Hematopoietic multipotent progenitor cell treated with erythropoietin and hydrocortisone succinate and interleukin-3 and kit ligand, for 8 days (in vitro differentiated cells): Measurements from ENCODE around the gene KCNIP4.

Experiments used
- DNase-seq: peaks from one replicate; pipeline ENCODE4 v3.0.0-alpha.2; 2015

Gene KCNIP4

DNA sequence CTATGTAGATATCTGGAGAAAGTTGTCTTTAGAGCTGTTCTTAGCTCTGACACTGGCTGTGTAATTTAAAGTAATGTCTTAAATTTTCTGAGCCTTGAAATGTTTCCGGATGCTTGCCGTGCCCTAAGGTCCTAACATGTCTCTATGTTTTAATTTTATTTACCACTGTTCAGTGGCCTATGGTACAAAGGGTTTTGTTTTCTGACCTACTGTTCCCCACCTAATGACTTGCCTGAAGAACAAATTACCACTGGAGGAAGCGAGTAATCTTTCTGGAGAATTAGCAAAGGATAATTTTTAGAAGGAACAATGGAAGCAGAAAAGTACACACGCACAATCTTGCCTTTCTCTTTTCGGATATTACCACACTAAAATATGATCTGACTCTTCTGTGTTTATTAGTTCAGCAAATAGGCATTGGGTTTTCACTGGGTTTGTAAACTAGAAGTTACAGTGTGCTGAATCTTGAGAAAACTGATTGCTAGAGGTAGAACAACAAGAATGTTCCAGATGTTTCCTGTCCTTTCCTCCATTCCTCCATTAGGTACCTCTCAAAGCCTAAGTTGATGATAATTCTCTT lies 812.4 kb downstream of the KCNIP4 start:
- DNase-seq, result no peak

DNA sequence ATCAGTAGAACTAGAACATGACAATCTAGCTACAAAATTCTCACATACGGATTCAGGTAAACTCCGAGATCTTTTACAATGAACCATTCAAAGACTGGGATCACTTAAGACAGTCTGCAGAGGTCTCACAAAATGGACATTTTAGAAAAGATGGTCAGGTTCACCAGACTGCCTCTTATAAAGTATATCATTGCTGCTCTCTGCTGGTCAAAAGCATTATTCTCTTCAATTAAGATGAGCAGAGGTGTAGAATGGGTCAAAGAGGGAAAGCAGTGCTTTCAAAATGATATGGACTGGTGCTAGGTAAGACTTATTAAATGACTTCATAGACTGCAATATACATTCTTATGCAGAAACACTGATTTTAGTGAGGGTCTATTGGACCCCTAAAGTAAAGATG lies 813.6 kb downstream of the KCNIP4 start:
- no peak for DNase-seq

- no peak for DNase-seq
Measured at GRCh38 chr4:21130606-21131005, 818.0 kb downstream of the KCNIP4 start.

DNA sequence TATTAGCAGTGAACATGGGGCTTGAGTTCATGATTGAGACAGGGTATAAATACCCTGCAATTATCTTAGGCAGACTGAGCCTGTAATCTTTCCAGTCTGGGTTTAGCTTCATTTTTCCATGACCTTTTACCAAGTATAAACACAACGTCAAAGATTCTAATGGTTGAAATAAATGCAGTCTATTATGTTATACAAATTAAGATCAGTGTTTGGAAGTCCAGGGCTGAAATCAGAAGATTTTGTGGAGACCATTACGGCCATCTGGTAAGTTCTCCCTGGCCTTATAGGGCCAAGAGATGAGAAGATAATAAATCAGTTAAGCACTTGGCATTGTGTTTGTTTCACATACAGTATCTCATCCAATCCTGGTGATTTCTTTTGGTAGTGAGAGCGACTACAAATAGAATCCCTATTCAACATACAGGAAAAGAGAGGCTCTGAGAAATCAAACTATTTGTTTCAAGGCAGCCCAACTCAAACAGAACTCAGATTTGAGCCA lies 822.5 kb downstream of the KCNIP4 start:
- no peak for DNase-seq

DNA sequence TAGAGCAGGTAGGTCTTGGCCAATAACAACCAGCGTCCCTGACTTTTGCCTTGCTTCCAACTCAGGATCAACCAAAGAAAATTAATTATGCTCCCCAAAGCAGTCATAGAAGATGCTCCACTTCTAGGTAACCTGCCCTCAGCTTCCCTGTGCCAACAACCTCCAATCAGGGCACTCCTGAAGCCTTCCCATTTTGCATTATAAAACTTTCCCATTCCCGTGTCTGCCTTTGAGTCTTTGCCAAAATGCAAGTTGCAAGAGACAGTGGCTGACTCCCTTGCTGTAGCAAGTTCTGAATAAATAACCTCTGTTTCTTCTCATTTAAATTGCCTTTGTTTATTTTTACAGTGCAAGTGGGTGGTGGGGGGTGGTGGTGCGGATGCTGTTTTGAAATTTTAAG lies 830.3 kb downstream of the KCNIP4 start:
- no peak for DNase-seq

DNA sequence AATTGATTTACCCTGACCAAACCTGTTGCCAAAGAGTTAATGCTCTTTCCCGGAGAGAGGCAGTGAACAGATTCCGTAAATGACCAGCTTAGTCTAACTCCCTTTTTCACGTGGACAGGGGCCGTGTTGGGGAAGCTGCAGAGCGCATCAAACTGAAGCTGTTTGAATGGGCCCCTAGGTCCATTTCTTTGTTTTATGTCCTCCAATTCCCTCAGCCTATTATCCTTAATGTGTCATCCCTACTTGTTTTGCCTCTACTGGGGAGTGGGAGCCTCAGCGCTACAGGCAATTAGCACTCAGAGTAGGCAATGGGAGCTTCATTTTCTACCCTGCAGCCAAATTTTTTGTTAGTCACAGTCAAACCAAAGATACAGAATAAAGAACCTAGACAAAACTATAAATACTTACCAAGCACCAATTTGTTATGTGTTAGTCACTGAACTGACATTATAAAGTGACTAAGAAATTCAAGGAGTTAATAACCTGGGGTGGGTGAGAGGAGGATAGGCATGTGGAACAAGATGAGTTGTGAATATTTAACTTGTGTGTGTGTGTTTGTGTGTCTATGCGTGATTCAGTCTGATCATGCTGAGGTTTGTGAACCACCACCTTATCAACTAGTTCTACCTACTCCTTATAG lies 830.9 kb downstream of the KCNIP4 start:
- DNase-seq, result no peak

DNA sequence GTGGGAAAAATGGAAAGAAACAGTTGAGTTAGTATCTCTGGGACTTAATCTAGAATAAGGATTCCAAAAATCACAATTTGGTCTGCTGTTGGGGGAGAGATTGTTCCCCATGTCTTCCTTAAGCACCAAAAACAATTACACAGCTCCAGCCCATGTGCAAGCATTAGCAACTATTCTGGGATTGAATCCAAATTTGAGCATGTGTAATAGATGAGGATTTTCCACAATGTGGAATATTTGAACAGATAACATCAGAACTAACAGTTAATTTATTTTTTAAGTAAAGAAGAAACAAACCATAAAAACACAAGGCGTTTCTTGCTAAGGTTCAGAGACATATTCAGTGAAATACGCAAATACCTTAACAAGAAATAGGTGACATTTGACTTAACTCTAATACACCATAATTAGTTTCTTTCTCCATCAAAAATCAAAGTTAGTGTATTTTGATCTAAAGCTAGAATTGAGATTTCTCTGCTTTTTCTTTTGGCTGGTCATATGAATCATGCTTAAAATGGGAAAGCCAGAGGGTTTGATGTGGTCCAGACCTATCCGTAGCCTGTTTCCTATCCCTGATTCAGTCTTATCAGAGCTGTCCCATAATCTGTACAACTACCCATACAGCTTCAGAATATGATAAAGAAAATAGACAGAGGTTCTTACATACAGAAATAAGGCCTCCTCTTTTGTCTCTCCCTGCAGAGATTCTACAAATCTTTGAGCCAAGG lies 834.9 kb downstream of the KCNIP4 start:
- no peak for DNase-seq

- no peak for DNase-seq
Measured at GRCh38 chr4:21102667-21103066, 845.9 kb downstream of the KCNIP4 start.

DNA sequence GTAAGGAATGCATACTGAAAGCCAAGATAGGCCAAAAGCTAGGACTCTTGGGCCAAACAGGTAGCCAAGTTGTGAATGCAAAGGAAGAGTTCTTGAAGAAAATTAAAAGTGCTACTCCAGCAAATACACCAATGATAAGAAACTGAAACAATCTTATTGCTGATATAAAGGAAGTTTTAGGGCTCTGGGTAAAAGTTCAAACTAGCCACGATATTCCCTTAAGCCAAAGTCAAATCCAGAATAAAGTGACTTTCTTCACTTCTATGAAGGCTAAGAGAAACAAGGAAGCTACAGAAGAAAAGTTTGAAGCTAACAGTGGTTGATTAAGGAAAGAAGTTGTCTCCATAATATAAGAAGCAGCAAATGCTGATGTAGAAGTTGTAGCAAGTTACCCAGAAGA lies 850.7 kb downstream of the KCNIP4 start:
- DNase-seq, result no peak

DNA sequence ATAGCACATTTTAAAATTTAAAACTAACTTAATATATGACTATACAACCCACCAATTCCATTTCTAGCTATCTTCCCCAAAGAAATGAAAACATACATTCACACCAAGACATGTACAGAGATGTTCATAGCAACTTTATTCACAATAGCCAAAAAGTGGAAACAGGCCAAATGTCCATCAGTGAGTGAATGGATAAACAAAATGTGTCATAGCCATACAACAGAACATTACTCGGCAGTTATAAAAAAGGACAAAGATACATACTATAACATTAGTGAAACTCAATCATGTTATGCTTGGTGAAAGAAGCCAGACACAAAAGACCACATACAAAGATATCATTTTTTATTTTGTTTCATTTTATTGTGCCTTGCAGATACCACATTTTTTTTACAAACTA lies 851.5 kb downstream of the KCNIP4 start:
- DNase-seq, result no peak

- DNase-seq, result no peak
Measured at GRCh38 chr4:21092531-21092930, 856.0 kb downstream of the KCNIP4 start.

DNA sequence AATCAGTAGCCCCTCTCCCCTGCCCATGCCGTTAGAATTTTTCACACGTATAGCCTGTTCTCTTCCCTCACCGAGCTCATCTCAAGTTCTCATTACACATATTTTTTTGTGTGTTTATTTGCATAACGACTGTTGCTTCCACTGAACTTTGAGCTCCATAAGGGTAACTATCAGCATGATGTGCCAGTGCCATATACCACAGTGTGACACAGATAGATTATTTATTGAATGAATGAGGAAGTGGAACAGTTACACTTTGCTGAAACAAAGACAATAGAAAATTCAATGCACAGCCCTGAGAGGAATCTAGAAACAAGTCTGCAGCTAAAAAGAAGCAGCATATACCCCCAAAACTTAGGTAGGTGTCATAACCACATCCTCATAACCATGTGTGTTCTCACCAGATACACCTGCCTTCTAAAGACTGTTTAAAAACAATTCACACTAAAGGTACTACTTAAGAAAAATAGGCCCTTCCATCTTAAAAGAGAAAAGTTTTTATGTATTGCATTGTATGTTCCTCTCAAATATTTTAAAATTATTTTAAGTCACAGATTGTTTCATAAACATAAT lies 858.4 kb downstream of the KCNIP4 start:
- no peak for DNase-seq

- no peak for DNase-seq
Measured at GRCh38 chr4:21083413-21083812, 865.2 kb downstream of the KCNIP4 start.

- DNase-seq, result no peak
Measured at GRCh38 chr4:21077967-21078366, 870.6 kb downstream of the KCNIP4 start.

DNA sequence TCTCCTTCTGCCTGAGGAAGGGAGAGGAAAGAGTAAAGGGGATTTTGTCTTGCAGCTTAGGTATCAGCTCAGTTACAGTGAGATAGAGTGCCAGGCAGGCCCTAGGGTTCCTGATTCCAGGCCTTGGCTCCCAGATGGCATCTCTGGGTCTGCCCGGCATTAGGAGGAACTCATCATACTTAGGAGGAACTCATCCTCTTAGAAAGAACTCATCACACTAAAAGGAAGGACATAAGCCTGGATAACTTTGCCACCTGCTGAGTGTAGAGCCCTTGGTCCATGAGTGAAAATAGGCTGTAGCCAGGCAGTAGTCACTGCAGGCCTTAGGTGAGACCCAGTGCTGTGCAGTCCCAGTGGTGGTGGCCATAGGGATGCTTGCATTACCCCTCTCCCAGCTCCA lies 881.2 kb downstream of the KCNIP4 start:
- no peak for DNase-seq

GRCh38 chr4:21061902-21062301 lies 886.7 kb downstream of the KCNIP4 start:
- no peak for DNase-seq

DNA sequence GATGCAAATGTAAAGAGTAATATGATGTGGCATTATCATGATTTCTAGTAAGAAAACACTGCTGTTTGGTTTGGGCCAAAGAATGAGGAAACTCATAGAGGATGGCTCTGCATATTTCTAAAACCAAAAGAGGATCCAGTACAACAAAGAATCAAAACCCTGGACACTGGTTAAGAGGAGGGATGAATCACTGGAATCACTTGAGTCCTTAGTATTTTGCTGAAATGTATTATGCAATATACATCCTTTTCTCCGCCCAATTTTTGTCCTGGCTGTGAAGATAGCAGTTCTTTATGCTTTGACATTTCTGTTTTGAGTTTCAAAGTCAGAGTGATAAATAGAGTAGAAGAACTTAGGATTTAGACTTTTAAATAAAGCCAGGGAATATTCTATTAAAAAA lies 902.4 kb downstream of the KCNIP4 start:
- no peak for DNase-seq

DNA sequence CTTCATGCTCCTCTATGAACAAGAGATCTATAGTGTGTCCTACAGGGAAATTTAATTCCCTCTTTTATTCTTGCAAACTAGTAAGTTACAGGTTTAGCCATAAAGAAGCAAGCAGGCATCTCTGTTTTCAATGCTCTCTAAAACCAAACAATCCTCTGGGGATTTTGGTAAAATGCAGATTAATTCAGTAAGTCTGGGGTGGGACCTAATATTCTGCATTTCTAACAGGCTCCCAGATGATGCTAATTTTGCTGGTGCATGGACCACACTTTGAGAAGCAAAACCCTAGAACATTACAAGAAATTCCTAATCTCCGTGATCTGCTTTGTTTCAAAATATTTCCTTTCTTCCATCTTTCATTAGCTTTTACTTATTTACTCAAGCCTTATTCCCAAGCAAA lies 903.5 kb downstream of the KCNIP4 start:
- no peak for DNase-seq

- DNase-seq, result no peak
Measured at GRCh38 chr4:21041708-21042107, 906.9 kb downstream of the KCNIP4 start.

DNA sequence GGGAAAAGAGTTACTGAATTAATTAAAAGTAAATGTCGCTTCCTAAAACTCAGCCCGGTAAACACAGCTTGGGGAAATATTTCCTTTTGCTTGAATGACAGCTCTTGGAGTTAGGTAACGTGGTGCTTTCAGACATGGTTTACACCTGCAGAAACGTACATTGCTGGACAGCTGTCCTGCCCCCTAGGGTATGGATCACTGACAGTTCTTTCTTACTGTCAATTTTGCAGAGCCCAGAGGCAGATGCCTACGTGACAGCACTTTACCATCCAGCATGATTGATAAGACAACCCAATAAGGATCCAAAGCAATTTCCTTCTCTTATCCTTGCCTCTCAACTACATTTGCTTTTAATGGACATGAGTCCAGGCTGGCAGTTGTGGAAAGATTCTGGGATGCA lies 913.8 kb downstream of the KCNIP4 start:
- no peak for DNase-seq

GRCh38 chr4:21032089-21032645 lies 916.4 kb downstream of the KCNIP4 start:
- no peak for DNase-seq

DNA sequence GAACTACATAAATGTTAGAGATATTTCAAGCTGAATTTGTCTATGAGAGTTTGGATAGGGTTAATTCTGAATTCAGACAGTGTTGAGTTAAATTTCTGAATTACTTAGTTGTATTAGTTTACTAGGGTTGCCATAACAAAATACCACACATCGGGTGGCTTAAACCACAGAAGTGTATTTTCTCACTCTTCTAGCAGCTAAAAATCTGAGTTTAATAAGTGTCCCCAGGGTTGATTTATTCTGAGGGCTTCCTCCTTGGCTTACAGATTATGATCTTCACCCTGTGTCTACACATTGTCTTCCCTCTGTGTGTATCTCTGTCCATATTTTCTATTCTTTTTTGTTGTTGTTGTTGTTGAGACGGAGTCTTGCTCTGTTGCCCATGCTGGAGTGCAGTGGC lies 929.8 kb downstream of the KCNIP4 start:
- no peak for DNase-seq

DNA sequence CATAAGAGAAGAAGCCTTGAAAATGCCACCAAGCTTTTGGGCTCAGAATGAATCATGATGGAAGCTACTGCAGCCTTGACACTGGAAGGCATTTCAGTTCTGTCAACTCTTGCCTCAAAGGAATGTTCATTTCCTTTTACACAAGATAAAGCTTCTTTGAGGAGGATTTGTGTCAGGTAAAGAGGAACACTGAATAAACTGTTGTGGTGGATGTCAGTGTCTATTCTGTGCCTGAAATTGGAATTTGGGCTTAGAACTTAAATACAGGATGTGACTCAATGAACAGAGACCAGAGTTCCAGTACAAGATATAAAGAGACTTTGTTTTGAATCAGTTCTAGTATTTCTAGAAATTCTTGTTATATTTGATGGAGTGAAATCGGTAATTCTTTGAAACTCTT lies 935.1 kb downstream of the KCNIP4 start:
- DNase-seq, result no peak

- no peak for DNase-seq
Measured at GRCh38 chr4:21012851-21013331, 935.7 kb downstream of the KCNIP4 start.
